GM19351 (cell line): ENCODE results near the gene LRIG2.

Experiments used
- ATAC-seq: cut with Tn5 transposase; IDR thresholded peaks from one replicate; pipeline ENCODE4 v1.9.1; 2021; ENCODE audit warnings: mild to moderate bottlenecking, moderate library complexity; ENCODE audit not compliant: unreplicated experiment

LRIG2 gene

GRCh38 chr1:113125517-113125916, 52.5 kb downstream of the LRIG2 start:
- no peak for ATAC-seq

DNA sequence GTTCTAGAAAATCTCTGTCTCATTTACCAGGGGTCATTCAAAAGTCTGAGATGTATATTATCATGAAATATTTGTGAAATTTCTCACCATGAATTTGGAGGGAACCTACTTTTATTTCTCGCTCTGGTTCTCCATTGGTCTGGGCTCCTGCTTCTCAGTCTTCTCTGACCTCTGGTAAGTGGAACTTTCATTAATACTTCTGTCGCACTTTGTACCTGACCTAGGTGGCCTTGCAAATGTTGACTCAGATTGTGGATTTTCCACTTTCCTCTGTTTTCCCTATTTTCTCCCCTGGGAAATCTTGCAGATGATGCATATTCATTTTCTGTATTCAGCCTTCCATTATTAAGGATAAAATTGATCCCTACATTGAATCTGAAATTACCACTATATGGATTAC, 53.2 kb downstream of the LRIG2 start:
- ATAC-seq, result no peak

DNA sequence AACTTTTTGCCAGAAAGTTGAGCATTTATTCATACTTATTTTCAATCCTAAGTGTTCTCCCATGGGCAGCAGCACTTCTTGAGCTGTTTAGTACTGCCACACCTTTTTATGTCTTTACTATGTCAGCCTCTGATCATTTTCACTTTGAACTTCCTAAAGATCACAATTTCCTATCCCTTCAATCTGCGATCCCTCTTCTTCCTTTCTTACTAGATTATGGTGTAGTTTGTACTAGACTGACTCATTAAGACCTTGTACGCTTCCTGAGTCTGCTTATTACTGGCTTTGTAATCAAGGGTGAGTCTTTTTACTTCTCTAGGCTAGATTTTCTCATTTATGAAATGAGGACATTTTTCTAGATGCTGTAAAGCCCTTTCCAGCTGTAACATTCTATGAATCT, 55.1 kb downstream of the LRIG2 start:
- no peak for ATAC-seq

DNA sequence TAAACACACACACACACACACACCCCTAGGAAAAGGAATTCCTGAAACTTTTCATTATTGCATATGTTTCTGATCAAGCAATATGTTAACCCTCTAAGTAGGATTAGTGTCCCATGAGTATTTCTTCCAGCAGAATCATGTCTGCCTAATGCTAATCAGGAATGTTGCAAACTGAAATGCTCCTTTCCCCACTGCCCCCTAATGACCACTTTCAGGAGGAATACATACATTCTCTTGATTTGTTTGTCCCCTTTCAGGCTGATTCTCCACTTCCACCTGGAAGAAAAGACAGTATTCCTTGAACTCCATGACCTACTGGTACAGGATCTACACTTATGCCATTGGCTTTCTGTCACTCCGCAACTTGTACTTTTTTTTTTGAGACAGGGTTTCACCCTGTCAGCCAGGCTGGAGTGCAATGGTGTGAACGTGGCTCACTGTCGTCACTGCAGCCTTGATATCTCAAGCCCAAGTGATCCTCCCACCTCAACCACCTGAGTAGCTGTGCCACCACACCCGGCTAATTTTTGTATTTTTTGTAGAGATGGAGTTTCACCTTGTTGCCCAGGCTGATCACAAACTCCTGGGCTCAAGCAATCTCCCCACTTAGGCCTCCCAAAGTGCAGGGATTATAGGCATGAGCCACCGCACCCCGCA, 56.7 kb downstream of the LRIG2 start:
- ATAC-seq, result no peak

- ATAC-seq, result no peak
Observed at GRCh38 chr1:113133038-113133437, 60.0 kb downstream of the LRIG2 start.

DNA sequence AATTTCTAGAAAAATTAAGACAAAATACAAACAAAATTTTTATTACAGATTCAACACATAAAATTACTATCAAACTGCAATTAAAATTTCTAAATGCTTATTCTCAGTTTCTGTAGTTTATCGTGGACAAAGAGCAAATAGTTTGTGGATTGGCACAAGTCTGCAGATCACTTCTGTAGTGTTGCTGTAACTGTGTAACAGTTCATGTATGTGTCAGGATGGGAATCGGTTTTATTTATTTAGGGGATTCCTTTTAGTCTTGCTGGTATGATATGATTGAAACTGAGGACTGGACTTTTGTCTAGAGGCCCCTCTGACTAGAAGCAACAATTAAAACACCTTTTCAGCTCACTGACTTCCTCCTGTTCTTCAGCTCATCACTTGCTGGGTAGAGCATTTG, 60.8 kb downstream of the LRIG2 start:
- no peak for ATAC-seq

GRCh38 chr1:113135460-113135859, 62.5 kb downstream of the LRIG2 start:
- ATAC-seq, result no peak

DNA sequence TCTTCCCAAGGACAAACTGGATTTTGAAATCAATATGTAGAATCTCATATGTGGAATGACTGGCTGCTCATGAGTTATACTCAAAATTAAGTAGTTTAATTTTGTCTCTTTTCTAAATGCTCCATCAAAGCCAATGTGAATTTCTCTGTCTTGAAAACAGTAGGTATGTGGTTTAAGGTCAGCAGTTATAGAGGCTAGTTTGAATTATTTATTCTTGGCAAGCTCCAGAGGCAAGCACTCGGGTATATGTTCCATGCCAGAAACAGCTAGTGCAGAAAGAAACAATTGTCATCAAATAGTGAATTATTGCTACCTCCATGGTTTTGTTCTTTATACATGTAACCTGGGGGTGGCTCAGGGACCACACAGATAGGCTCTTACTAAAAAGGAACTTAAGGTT, 63.5 kb downstream of the LRIG2 start:
- no peak for ATAC-seq

DNA sequence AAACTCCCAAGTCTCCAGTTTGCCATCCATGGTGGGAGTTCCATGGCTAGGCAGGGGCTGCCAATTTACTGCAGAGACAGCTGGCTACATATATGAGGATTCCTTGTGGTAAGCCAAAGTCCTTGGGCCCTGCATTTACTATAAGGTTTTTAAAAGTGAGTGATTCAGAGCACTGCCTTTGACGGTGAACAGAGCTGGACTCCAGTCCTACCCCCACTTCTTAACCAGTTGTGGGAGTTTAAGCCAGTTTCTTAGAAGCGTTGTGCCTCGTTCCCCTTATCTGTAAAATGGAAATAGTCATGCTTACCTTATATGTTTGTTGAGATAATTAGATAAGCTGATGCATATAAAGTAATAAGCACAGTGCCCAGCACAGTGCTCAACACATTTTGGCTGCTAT, 64.6 kb downstream of the LRIG2 start:
- no peak for ATAC-seq

DNA sequence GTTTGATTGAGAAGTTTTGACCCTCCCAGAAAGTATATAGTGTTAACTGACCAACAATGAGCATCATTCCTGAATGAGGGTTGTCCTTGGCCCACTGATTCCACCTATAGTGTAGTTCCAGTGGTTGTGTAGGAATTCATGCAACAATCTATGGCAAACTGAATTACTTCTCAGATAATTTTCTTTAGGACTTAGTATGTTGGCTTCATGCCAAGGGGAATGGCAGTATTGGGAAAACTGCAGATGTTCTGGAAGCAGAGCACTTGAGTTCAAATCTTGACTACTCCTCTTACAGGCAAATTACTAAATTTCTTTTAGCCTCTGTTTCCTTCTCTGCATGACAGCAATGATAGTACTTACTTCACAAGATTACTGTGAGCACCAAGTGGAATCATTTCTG, 65.8 kb downstream of the LRIG2 start:
- ATAC-seq, result no peak

- no peak for ATAC-seq
Observed at GRCh38 chr1:113140176-113140575, 67.2 kb downstream of the LRIG2 start.

DNA sequence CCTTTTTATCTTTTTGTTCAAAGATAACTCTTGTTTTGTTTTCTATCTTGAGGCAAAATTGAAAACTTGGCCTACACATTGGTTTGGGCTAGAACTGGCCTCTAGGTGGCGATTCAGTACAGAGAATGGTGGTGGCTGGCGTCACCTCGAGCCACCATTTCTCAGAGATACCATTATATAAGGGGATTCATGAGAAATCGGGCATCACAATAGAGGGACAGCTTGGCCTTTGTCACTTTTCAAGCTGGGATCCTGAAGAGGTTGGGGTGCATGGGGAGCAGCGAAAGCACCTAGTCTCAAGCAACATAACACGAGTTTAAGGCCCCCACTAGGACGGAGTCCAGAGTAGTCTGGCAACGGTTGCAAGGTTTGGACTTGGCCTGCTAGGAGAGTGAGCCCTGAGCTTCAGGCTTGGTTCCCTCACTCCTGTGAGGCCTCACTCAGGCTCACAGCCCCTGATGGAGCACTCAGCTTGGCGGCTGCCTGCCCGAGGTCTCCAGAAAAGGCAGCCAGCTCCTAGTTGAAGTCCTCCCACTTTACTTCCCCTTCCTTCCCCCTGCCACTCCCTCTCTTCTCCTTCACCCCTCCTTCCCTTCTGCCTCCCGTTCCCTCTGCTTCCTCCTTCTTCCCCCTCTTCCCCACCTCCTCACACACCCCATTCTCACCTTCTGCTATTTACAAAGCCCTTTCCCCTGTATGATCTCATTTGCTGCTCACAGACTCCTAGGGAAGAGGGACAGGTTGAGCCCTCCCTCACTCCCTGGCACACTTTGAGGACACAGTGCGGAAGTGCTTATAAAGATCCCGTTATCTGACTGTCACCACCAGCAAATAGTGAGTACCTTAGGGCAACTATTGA, 67.8 kb downstream of the LRIG2 start:
- ATAC-seq, result peak; percentile 86

DNA sequence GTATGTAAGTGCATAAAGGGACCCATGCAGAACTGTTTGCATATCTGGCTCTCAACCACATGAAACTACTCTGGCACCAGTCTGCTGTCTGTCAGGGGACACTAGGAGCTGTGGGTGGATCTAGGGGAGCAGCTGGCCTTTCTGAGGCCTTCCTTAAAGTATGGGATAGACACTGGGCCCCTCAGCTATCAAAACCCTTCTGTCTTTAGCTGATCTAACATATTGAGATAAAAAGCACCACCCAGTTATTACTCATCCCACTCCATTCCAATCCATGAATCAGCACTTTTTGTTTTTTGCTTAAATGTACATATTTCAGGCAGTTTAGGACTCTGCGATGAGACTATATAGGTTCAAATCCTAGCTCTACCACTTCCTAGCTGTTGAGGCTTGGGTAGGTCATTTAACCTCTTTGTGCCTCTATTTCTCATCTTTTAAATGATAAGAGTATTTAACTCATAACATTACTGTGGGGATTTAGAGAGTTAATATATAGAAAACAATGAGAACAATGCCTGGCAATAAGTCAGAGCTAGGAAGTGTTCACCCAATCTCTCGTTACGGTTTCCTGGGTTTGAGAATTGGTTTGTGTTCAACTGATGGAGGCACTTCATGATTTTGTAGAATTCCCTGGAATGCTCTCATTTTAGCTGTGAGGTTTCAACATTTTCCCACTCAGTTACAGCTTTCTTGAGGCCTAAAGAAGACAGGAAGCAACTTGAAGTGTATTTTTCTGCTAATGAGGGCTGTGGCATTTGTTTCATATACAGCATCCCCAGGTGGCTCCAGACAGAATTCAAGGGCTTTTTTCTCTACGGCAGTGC, 68.9 kb downstream of the LRIG2 start:
- ATAC-seq, result peak; percentile 38

DNA sequence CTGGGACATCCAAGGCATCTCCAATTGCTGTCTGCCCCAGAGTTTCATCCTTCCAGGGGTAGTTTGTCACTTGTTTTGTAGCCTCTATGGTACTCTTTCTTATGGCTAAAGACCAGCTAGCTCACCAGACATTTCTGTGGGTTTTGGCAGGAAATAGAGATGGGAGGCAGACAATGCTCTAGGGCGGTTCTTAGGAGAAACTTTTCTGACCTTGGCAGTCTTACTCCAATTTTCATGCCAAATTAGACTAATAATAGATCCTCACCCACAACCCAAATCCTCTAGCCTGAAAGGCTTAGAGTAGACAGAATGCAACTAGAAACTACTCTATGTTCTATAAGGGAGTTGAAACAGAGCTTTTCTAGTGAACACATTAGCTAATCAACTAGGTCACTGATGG, 69.8 kb downstream of the LRIG2 start:
- no peak for ATAC-seq

- ATAC-seq, result no peak
Observed at GRCh38 chr1:113146242-113147072, 73.5 kb downstream of the LRIG2 start.

- no peak for ATAC-seq
Observed at GRCh38 chr1:113147073-113147625, 74.2 kb downstream of the LRIG2 start.

DNA sequence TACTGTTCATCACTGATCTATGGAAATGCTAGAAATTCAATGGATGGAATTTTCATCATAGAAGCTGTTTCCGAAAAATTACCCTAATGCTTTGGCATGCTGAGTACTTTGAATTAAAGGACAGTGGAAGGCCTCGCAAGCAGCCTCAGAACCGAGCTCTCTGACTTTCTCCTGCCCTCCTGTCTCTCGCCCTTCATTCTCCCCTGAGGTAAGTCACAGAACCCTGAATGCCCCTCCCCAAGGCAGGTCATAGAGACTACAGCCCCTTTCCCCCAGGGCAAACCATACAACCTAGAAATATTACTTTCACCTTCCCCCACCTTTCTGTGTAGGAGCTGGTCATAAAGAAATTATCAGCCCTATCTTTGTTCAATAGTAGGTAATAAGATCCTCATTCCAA, 74.8 kb downstream of the LRIG2 start:
- ATAC-seq, result no peak

- peak; percentile 58 for ATAC-seq
Observed at GRCh38 chr1:113150494-113150893, 77.5 kb downstream of the LRIG2 start.

DNA sequence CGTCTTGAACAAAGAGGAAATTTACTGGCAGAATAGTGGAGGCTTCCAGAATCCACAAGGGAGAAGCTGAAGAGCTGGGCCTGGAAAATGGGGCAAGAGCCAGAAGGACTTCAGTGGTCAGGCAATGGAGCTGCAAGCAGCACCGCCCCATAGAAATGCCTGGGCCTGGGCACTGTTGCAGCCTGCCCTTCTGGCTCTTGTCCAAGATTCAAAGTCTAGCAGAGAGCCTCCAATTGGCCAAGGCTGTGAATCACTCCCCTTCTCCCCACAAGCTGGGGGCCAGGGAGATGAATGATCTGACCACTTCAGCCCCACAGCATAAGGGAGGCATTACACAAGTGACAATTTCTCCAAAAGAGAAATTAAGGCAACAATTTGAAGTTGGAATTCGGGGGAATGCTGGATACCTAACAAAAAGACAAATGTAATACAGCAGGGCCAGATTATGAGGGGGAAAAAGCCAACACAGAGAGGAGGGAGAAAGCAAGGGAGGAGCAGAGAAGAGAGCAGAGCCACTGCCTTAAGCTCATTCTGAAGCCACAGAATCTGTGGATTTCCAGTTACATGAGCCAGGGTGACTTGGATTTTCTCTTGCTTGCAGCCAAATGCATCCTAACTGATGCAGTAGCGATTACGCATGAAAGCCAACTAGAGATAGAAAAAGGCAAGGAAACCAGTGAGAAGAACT, 80.3 kb downstream of the LRIG2 start:
- no peak for ATAC-seq

- ATAC-seq, result no peak
Observed at GRCh38 chr1:113156368-113156767, 83.4 kb downstream of the LRIG2 start.
